IPS-11a (cell line): ENCODE results near the gene ATP4B.

Experiments used
- H3K4me3 ChIP-seq: one replicate; pipeline ENCODE4 v1.5.1; 2013; ENCODE audit warnings: low read depth, low read length, control low read depth

Gene ATP4B

GRCh38 chr13:113608967-113609533 is 48.9 kb downstream of the ATP4B start:
- no peak overlapping the region for H3K4me3 ChIP-seq

DNA sequence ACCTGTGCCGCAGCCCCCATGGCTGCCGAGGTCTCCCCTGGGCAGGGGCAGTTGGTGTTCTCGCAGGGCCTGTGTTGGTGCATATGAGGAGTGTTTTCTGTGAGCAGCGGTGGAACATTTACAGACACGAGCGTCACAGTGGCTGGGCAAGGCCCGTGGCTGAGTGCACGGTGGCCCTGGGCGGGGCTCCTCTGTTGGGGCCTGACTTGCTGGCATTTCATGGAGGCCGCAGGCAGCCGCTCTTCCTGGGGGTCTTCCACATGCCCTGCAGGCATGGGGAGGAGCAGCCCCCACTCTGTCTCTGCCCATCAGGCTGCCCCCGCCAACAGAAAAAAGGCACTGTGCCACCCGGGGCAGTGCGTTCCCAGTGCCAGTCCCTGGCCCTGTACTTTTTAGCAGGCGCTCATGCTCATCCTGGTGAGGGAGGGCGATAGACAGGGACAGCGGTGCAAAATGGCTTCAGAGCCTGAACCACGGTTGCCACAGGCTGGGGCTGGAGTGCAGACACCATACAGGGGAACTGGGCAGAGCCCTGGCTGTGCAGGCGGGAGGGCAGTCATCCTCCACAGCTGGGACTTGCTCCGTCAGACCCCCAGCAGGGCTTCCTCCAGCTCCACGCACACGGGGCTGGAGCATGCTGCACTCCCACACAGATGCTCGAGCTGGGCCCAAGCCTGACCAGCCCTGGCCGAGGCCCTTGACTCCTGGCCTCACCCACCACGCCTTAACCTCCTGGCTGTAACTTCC is 49.9 kb downstream of the ATP4B start:
- no peak overlapping the region for H3K4me3 ChIP-seq

DNA sequence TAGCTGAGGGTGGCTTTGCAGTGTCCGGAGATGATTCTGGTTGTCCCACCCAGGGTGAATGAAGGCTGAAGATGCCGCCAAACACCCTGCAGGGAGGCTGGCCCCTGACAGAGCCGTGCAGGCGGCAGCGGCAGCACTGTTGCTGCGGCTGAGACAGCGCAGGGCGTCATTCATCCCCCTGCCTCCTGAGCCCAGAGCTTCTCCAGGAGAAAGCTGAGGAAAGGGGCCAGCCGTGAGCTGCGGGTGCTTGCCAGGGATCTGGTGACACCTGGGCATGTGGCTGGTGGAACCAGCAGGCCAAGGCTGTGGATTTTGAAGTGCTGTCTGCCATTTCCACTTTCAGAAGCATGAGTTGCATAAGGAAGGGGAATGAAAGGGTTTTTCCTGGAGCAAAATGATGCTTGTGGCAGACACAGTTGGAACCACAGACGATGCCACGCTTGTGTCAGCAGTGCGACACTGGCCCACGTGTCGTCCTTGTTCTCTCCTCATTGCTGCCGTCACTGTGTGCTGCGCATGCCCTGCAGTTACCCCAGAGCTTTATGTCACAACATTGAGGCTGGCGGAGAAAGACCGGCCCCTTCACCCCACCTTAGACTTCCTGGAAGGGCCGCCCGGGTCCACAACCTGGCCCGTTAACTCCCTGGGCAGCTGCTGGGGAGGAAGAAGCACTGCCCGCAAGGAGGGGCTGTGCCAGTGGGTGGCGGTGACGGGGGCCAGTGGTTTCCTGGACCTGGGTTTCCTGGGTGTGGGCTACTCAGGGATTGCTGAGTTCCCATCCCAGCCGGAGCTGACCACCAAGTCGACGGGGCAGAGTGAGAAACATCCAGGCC is 50.7 kb downstream of the ATP4B start:
- H3K4me3 ChIP-seq = no peak overlapping the region

- no peak overlapping the region for H3K4me3 ChIP-seq
Observed at GRCh38 chr13:113605866-113606438, 52.0 kb downstream of the ATP4B start.

DNA sequence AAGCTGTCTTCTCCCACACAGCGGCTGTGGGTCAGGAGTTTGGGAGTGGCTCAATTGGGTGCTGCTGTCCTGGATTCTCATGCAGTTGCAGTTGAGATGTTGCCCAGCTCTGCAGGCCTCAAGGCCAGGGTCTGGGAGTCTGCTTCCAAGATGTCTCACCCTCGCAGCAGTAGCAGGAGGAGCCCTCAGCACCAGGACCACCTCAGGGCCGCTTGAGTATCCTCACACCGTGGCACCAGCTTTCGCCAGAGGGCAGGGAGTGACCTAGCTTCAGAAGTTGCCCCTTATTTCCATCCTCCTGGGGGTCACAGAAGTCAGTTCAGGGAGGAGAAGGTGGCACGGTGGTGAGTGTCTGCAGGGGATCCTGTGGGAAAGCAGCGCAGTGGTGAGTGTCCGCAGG is 52.5 kb downstream of the ATP4B start:
- no peak overlapping the region for H3K4me3 ChIP-seq

- no peak overlapping the region for H3K4me3 ChIP-seq
Observed at GRCh38 chr13:113604186-113604585, 53.8 kb downstream of the ATP4B start.

DNA sequence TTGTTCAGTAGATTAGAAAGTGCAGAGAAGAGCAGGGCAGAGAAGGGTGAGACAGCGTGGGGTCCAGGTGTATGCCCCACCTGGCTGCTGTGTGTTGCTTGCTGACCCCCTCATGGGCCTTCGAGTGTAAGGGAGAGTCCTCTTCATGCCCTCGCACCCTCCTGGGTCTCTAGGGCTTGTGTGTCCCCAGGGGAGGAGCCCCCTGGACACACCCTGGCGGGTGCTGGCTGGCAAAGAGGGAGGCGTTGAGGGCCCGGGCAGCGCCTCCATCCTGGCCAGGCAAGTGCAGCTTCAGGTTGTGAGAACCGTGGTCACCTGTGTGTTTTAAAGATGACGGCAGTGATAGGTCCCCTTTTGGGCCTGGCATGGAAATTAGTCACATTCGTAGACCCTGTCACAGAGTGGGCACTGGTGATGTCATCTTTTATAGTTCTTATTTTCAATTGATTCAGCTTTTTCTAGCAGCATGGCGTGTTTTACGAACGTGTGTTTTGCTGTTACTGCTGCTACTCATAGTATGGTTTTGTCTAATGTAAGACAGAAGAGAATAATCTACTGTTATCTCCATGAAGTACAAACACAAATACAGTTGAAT is 54.8 kb downstream of the ATP4B start:
- no peak overlapping the region for H3K4me3 ChIP-seq

DNA sequence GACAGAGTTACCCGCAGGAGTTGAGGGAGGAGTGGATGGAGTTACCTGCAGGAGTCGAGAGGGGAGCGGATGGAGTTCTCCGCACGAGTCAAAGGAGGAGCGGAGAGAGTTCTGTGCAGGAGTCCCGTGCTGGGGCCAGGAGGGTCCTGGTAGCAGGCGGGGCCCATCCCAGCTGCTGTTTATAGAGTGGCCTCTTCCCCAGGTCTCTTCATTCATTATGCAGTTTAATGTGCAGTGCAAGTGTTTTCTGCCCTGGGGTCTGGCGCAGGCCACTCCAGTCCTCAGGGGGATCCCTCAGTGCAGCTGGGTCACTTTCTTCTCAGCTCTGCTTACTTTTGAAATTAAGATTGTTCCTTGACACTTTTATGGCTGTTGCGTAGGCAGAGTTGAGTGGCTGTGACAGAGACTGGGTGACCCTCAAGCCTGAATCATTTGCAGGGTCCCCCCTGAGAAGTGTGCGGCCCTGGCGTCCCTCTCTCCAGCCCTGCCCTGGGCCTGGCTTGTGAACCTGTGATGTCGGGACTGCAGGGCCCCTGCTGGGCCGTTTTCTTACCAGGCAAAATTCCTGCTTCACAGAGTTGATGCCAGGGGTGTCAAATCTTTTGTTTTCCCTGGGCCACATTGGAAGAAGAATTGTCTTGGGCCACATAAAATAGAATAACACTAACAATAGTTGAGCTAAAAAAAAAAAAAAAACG is 55.6 kb downstream of the ATP4B start:
- no peak overlapping the region for H3K4me3 ChIP-seq

- H3K4me3 ChIP-seq = no peak overlapping the region
Observed at GRCh38 chr13:113601166-113602070, 56.6 kb downstream of the ATP4B start.

- no peak overlapping the region for H3K4me3 ChIP-seq
Observed at GRCh38 chr13:113599391-113599790, 58.6 kb downstream of the ATP4B start.
